Esophagus muscularis mucosa (tissue), 4 donors: ENCODE results near the gene THUMPD2. TPM values are rescaled to one million over a fixed set of nuclear protein-coding genes. Genes with fewer than 3 reads are reported as not detected.

ENCODE experiments used
- DNase-seq: peaks from one replicate; pipeline ENCODE4 v3.0.0-alpha.2; 2017; ENCODE audit errors: extremely low spot score
- H3K27ac ChIP-seq, 4 donors: fragments of 200-600 bp; sonication (generic); replicated peaks in 1 of 4; 1 replicate in 3 of 4; 2 replicates in 1 of 4; pipeline ENCODE4 v1.5.1; 2016 to 2019; ENCODE audit warnings: mild to moderate bottlenecking in 1 of 4
- H3K27me3 ChIP-seq, 4 donors: fragments of 200-600 bp; sonication (generic); one replicate each; pipeline versions ENCODE4 v1.5.1 to v1.6.0; 2016 to 2019
- H3K36me3 ChIP-seq, 4 donors: fragments of 200-600 bp; sonication (generic); one replicate each; pipeline ENCODE4 v1.5.1; 2016 to 2019
- H3K4me1 ChIP-seq, 4 donors: fragments of 200-600 bp; sonication (generic); one replicate each; pipeline ENCODE4 v1.5.1; 2016 to 2019
- H3K4me3 ChIP-seq, 4 donors: fragments of 200-600 bp; sonication (generic); 1 replicate in 2 of 4; 2 replicates in 2 of 4; pipeline ENCODE4 v1.5.1; 2016 to 2019; ENCODE audit warnings: mild to moderate bottlenecking in 4 of 4, moderate library complexity in 1 of 4
- H3K9me3 ChIP-seq, 4 donors: fragments of 200-600 bp; sonication (generic); 1 replicate in 3 of 4; 2 replicates in 1 of 4; pipeline ENCODE4 v1.5.1; 2016 to 2019
- EP300 ChIP-seq: sonication (generic); formaldehyde crosslinking; IDR thresholded peaks from one replicate; pipeline ENCODE4 v1.6.1; 2017; ENCODE audit warnings: antibody characterized with exemption
- POLR2A ChIP-seq: fragments of 450-650 bp; IDR thresholded peaks from one replicate; pipeline ENCODE4 v1.6.1; 2017; ENCODE audit warnings: antibody characterized with exemption, moderate library complexity, mild to moderate bottlenecking, low read depth
- POLR2AphosphoS5 ChIP-seq, 2 donors: sonication (generic); formaldehyde crosslinking; IDR thresholded peaks; one replicate each; pipeline ENCODE4 v1.6.1; 2017; ENCODE audit warnings: antibody characterized with exemption in 2 of 2
- WGBS: methylation state at CpG from one replicate; pipeline ENCODE4 v1.1.5; 2018; 5-methylcytosine and 5-hydroxymethylcytosine counted together
- intact Hi-C: fragments of 100-400 bp; cut with DNase I; formaldehyde crosslinking; loops from one replicate; pipeline ENCODE4 v1.15.1; 2023
- total RNA-seq, 4 donors: library from RNA; depleted of rRNA; stranded (reverse); fragments of >200 nt; gene quantifications; one replicate each; pipeline versions ENCODE4 v1.1.0 to v1.2.1, GENCODE V29; 2016
- TF ChIP-seq, protein P1 (sequence below), 3 experiments: fragments of 200-600 bp in 2 of 3; fragments of 450-650 bp in 1 of 3; sonication (generic) in 2 of 3; IDR thresholded peaks; one replicate each; pipeline ENCODE4 v1.5.1; 2017 to 2019; ENCODE audit warnings: antibody characterized with exemption in 3 of 3, mild to moderate bottlenecking in 2 of 3, moderate library complexity in 1 of 3

Gene THUMPD2
- total RNA-seq, 4 donors from 2014 or later: 5.4 to 10.9 (median 9.7) TPM

DNA sequence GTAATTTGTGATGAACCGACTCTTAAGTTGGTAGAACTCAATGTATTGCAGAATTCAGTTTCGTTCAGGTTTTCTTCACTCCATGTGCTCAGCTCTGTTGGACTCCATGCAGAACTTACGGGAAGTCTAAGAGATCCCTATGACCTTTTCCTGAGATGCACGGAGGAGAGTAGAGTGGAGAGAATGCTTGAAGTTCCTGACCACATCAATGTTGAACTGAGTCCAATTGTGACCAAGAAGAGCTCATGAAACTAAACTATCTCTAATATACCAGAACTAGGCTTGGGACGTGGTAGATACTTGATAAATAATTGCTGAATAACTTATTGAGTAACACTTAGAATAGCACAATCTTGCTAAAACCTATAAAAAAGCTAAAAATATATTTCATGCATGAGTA, 66.1 kb downstream of the THUMPD2 start:
- Histone ChIP-seq H3K9me3 (no peaks in the 10 kb centered on the region), H3K4me3 (no peak overlapping the region), H3K4me1 (no peaks in the 10 kb centered on the region), H3K36me3 (no peaks in the 10 kb centered on the region), H3K27me3 (no peaks in the 10 kb centered on the region), H3K27ac (no peak overlapping the region)
- TF ChIP-seq POLR2A: no peak
- TF ChIP-seq POLR2AphosphoS5 (IDR thresholded peaks at IDR 0.05): no peak
- TF ChIP-seq, protein P1, sequence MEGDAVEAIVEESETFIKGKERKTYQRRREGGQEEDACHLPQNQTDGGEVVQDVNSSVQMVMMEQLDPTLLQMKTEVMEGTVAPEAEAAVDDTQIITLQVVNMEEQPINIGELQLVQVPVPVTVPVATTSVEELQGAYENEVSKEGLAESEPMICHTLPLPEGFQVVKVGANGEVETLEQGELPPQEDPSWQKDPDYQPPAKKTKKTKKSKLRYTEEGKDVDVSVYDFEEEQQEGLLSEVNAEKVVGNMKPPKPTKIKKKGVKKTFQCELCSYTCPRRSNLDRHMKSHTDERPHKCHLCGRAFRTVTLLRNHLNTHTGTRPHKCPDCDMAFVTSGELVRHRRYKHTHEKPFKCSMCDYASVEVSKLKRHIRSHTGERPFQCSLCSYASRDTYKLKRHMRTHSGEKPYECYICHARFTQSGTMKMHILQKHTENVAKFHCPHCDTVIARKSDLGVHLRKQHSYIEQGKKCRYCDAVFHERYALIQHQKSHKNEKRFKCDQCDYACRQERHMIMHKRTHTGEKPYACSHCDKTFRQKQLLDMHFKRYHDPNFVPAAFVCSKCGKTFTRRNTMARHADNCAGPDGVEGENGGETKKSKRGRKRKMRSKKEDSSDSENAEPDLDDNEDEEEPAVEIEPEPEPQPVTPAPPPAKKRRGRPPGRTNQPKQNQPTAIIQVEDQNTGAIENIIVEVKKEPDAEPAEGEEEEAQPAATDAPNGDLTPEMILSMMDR (IDR thresholded peaks at IDR 0.05): no peak
- no peak for TF ChIP-seq EP300
- 96% methylated on average over 5 of the region's 5 CpGs for WGBS
- no peak for DNase-seq
- intact Hi-C loops: no loop called here

DNA sequence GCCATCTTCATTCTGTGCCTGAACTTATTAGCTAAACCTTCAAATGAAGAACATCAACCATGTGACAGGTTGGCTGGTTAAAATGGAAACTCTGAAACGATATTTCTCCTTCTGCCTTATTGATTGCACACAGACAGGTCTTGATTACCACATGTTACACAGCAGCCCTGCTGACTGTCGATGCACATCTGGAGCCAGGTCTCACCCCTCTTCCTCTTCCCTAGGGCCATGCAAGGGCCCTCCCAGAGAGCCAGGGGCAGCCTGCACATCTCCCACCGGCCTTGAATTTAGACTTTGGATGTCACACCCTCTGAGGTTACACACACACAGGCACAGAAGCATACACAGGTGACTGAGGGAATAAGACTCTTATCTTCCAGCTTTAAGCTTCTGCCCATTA, 68.3 kb downstream of the THUMPD2 start:
- intact Hi-C loops: no loop called here
- H3K27ac ChIP-seq: no peak overlapping the region
- H3K4me1 ChIP-seq: no peaks in the 10 kb centered on the region
- TF ChIP-seq, protein P1 (IDR thresholded peaks at IDR 0.05): no peak
- TF ChIP-seq EP300 (no peak), POLR2AphosphoS5 (IDR thresholded peaks at IDR 0.05) (no peak), POLR2A (no peak)
- peaks cover 0 to 3% (median 0%) of the 10 kb centered on the region in 4 donors for H3K36me3 ChIP-seq
- H3K4me3 ChIP-seq: no peak overlapping the region
- H3K9me3 ChIP-seq: no peaks in the 10 kb centered on the region
- DNase-seq: no peak
- no peaks in the 10 kb centered on the region for H3K27me3 ChIP-seq
- 76% methylated on average over 3 of the region's 3 CpGs for WGBS

DNA sequence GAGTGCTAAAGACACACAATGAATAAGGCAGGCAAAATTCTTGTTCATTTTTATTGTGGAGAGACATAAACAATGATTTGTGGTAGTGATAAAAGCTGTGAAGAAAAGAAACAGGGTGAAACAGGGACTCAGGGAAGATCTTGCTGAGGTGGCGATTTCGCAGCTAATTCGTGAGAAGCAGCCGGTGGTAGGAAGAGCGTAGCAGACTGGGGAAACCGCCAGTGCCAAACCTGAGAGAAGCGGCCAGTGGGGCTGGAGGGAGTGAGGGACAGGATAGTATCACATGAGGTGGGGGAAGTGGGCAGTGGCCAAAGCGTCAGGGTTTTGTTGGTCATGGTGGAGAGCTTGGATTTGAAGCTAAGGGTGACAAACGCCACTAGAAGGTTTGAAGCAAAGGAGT, 71.1 kb downstream of the THUMPD2 start:
- H3K36me3 ChIP-seq: peaks cover 0 to 3% (median 0%) of the 10 kb centered on the region in 4 donors
- intact Hi-C loops: no loop called here
- DNase-seq: no peak
- H3K27ac ChIP-seq: no peak overlapping the region
- no peak overlapping the region for H3K4me3 ChIP-seq
- WGBS: 98% methylated on average over 9 of the region's 9 CpGs
- no peaks in the 10 kb centered on the region for H3K27me3 ChIP-seq
- no peaks in the 10 kb centered on the region for H3K9me3 ChIP-seq
- TF ChIP-seq POLR2A: no peak
- TF ChIP-seq, protein P1 (IDR thresholded peaks at IDR 0.05): no peak
- no peaks in the 10 kb centered on the region for H3K4me1 ChIP-seq

DNA sequence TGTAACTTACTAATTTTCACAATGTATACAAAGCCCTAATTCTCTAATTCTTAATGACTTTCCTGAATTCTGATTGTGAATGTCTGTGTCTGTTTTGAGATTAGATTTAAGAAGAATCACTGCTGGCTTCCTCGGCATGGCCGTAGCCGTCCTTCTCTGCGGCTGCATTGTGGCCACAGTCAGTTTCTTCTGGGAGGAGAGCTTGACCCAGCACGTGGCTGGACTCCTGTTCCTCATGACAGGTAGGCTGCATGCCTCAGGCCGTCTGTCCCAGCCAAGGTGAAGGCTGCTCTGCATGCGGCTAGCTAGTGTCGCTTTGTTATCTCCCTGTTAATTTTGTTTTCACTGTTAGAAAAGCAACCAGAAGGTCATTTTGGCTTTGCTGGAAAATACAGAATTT, 72.1 kb downstream of the THUMPD2 start:
- H3K27ac ChIP-seq: no peak overlapping the region
- WGBS: 93% methylated on average over 8 of the region's 8 CpGs
- no peaks in the 10 kb centered on the region for H3K4me1 ChIP-seq
- H3K36me3 ChIP-seq: peaks cover 0 to 3% (median 0%) of the 10 kb centered on the region in 4 donors
- no peak for TF ChIP-seq POLR2A
- TF ChIP-seq POLR2AphosphoS5 (IDR thresholded peaks at IDR 0.05): no peak
- TF ChIP-seq, protein P1 (IDR thresholded peaks at IDR 0.05): no peak
- TF ChIP-seq EP300: no peak
- no peak for DNase-seq
- H3K27me3 ChIP-seq: no peaks in the 10 kb centered on the region
- intact Hi-C loops: no loop called here
- H3K9me3 ChIP-seq: peaks cover 0 to 5% (median 2%) of the 10 kb centered on the region in 4 donors
- no peak overlapping the region for H3K4me3 ChIP-seq

DNA sequence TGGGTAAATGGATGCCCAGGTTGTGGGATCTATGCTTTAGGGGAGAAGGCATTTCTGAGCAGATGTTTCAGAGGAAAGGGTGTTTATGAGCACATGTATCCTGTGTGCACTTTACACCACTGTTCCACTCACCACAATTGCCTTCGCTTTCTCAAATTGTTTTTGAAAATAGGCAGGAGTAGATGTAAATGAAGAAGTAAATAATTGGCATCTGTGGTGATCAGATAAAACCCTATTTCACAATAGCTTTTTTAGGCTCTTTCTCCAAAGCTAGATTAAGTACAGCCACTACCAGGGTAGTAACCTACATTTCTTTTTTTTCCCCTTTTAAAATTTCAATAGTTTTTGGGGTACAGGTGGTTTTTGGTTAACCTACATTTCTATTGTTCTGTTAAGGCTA, 72.7 kb downstream of the THUMPD2 start:
- intact Hi-C loops: no loop called here
- DNase-seq: no peak
- Histone ChIP-seq H3K4me3 (no peak overlapping the region), H3K36me3 (peaks cover 0 to 3% (median 0%) of the 10 kb centered on the region in 4 donors), H3K27me3 (no peaks in the 10 kb centered on the region), H3K9me3 (peaks cover 0 to 11% (median 8%) of the 10 kb centered on the region in 4 donors), H3K27ac (no peak overlapping the region), H3K4me1 (no peaks in the 10 kb centered on the region)
- TF ChIP-seq POLR2A (no peak), EP300 (no peak), POLR2AphosphoS5 (IDR thresholded peaks at IDR 0.05) (no peak)
- TF ChIP-seq, protein P1 (IDR thresholded peaks at IDR 0.05): no peak
- WGBS: 67% methylated on average over 1 of the region's 1 CpG
